ENCODE measurements around the gene CTNNBL1. TPM values are rescaled to one million over a fixed set of nuclear protein-coding genes. Genes with fewer than 3 reads are reported as not detected.

CTNNBL1 gene
- total and polyA plus RNA-seq, 4 donors = 27.7 to 41.9 (median 38.2) TPM

DNA sequence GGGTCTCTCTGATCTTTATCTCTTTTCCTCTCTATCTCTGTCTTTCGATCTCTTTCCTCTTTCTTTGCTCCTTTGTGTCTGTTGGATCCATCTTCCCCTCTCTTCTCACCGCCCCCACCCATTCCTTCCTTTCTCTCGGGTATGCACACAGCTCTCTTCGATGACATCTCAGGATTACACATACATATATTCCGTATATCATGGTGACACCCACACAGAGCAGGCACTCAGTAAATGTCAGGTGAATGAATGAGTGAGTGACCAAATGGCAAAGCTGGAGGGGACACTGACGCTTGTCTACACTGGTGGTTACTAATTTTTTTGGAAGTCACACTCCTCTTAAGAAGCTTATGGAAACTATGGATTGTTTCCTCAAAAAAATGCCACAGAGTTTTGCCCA, 219.0 kb downstream of the CTNNBL1 start:
- Histone ChIP-seq H3K27ac (ENCODE audit: low read depth, low read length) (peak overlapping the region; percentile 40), H3K9me3 (ENCODE audit: control insufficient read depth, insufficient read depth, low read length) (no peaks in the 10 kb centered on the region), H3K27me3 (ENCODE audit: control insufficient read depth, insufficient read depth, low read length) (peaks cover 2% of the 10 kb centered on the region), H3K4me1 (ENCODE audit: control insufficient read depth, insufficient read depth, low read length) (peaks cover 89% of the 10 kb centered on the region), H3K4me3 (ENCODE audit: low read depth, low read length) (no peak overlapping the region), H3K36me3 (ENCODE audit: control insufficient read depth, insufficient read depth, low read length) (peaks cover 7% of the 10 kb centered on the region)
- DNase-seq (ENCODE audit: low read depth in 4 of 6, low spot score in 6 of 6) = no peak
- 86% methylated on average over 2 of the region's 6 CpGs for WGBS (ENCODE audit: insufficient coverage)

GRCh38 chr20:37913567-37914366, 219.9 kb downstream of the CTNNBL1 start:
- Histone ChIP-seq H3K36me3 (ENCODE audit: control insufficient read depth, insufficient read depth, low read length) (peaks cover 7% of the 10 kb centered on the region), H3K27me3 (ENCODE audit: control insufficient read depth, insufficient read depth, low read length) (peaks cover 2% of the 10 kb centered on the region), H3K27ac (ENCODE audit: low read depth, low read length) (no peak overlapping the region), H3K9me3 (ENCODE audit: control insufficient read depth, insufficient read depth, low read length) (no peaks in the 10 kb centered on the region), H3K4me1 (ENCODE audit: control insufficient read depth, insufficient read depth, low read length) (peaks cover 87% of the 10 kb centered on the region), H3K4me3 (ENCODE audit: low read depth, low read length) (no peak overlapping the region)
- WGBS (ENCODE audit: insufficient coverage) = 38% methylated on average over 19 of the region's 19 CpGs
- no peak for DNase-seq (ENCODE audit: low read depth in 4 of 6, low spot score in 6 of 6)

- peaks cover 87% of the 10 kb centered on the region for H3K4me1 ChIP-seq (ENCODE audit: control insufficient read depth, insufficient read depth, low read length)
- peaks cover 2% of the 10 kb centered on the region for H3K27me3 ChIP-seq (ENCODE audit: control insufficient read depth, insufficient read depth, low read length)
- no peaks in the 10 kb centered on the region for H3K9me3 ChIP-seq (ENCODE audit: control insufficient read depth, insufficient read depth, low read length)
- H3K27ac ChIP-seq (ENCODE audit: low read depth, low read length) = peak overlapping the region; percentile 82
- DNase-seq (ENCODE audit: low read depth in 4 of 6, low spot score in 6 of 6) = no peak
- peak overlapping the region; percentile 38 for H3K4me3 ChIP-seq (ENCODE audit: low read depth, low read length)
- WGBS (ENCODE audit: insufficient coverage) = 13% methylated on average over 4 of the region's 5 CpGs
- H3K36me3 ChIP-seq (ENCODE audit: control insufficient read depth, insufficient read depth, low read length) = peaks cover 7% of the 10 kb centered on the region
Measured at GRCh38 chr20:37914367-37914671, 220.5 kb downstream of the CTNNBL1 start.

- peak in 2 of 6 donors; percentile 79 to 88 for DNase-seq (ENCODE audit: low read depth in 4 of 6, low spot score in 6 of 6)
- Histone ChIP-seq H3K36me3 (ENCODE audit: control insufficient read depth, insufficient read depth, low read length) (peaks cover 4% of the 10 kb centered on the region), H3K4me3 (ENCODE audit: low read depth, low read length) (peak overlapping the region; percentile 38), H3K9me3 (ENCODE audit: control insufficient read depth, insufficient read depth, low read length) (no peaks in the 10 kb centered on the region), H3K27me3 (ENCODE audit: control insufficient read depth, insufficient read depth, low read length) (peaks cover 2% of the 10 kb centered on the region), H3K4me1 (ENCODE audit: control insufficient read depth, insufficient read depth, low read length) (peaks cover 87% of the 10 kb centered on the region), H3K27ac (ENCODE audit: low read depth, low read length) (peak overlapping the region; percentile 82)
- 2% methylated on average over 25 of the region's 34 CpGs for WGBS (ENCODE audit: insufficient coverage)
Measured at GRCh38 chr20:37914672-37915433, 221.0 kb downstream of the CTNNBL1 start.

DNA sequence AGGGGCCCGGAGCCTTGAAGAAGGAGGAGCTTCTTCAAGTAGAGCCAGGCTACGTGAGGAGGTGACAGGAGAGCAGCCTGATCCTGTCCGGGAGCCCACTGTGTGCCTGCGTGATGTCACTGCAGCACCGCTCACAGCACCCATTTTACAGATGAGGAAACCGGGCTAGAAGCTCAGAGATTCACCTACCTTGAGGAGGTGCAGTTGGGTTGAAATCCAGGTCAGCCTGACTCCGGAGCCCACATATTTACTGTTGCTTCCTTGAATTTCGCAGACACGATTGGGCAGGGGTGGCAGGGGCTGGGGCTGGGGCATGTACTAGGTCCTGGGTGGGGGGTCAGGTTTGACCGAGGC, 221.6 kb downstream of the CTNNBL1 start:
- peaks cover 2% of the 10 kb centered on the region for H3K27me3 ChIP-seq (ENCODE audit: control insufficient read depth, insufficient read depth, low read length)
- peak overlapping the region; percentile 38 for H3K4me3 ChIP-seq (ENCODE audit: low read depth, low read length)
- 55% methylated on average over 5 of the region's 10 CpGs for WGBS (ENCODE audit: insufficient coverage)
- H3K36me3 ChIP-seq (ENCODE audit: control insufficient read depth, insufficient read depth, low read length) = peaks cover 6% of the 10 kb centered on the region
- peak overlapping the region; percentile 82 for H3K27ac ChIP-seq (ENCODE audit: low read depth, low read length)
- H3K4me1 ChIP-seq (ENCODE audit: control insufficient read depth, insufficient read depth, low read length) = peaks cover 87% of the 10 kb centered on the region
- DNase-seq (ENCODE audit: low read depth in 4 of 6, low spot score in 6 of 6) = no peak
- H3K9me3 ChIP-seq (ENCODE audit: control insufficient read depth, insufficient read depth, low read length) = no peaks in the 10 kb centered on the region

DNA sequence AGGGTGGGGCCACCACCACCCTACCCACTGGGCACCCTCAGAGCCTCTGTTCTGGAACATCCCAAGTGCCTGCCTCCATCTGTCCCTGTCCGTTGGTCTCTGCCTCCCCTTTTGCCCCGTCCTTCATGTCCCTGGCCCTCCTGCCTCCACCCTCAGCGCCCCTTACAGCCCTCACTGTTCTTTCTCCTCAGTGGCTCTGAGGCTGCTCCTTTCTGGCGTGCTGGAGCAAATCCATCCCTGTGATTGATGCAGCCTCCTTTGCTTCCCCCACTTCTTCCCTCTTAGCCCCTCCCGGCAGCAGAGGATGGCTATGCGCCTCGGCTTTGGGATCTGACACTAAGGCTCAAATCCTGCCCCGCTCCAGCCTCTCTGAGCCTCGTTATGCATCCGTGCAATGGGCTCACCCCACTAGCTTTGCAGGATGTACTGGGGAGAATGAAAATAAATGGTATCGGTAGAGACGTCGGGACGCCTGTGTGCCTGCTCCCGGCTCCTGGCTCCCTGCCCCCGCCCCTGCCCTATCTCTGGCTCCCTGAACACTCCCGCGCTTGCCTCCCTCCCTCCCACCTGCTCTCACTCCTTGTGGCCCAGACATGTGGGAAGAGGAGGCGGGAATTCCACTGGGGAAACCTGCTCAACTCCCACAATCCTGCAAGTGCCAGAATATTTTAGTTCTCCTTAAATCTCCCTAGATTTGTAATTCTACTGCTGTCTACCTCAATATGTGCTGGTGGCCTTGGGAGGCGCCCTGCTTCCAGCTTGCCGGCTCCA, 222.2 kb downstream of the CTNNBL1 start:
- peak in 2 of 6 donors; percentile 66 to 71 for DNase-seq (ENCODE audit: low read depth in 4 of 6, low spot score in 6 of 6)
- Histone ChIP-seq H3K36me3 (ENCODE audit: control insufficient read depth, insufficient read depth, low read length) (peaks cover 7% of the 10 kb centered on the region), H3K27me3 (ENCODE audit: control insufficient read depth, insufficient read depth, low read length) (peaks cover 2% of the 10 kb centered on the region), H3K4me1 (ENCODE audit: control insufficient read depth, insufficient read depth, low read length) (peaks cover 87% of the 10 kb centered on the region), H3K4me3 (ENCODE audit: low read depth, low read length) (no peak overlapping the region), H3K27ac (ENCODE audit: low read depth, low read length) (peak overlapping the region; percentile 82), H3K9me3 (ENCODE audit: control insufficient read depth, insufficient read depth, low read length) (no peaks in the 10 kb centered on the region)
- WGBS (ENCODE audit: insufficient coverage) = 17% methylated on average over 11 of the region's 21 CpGs

DNA sequence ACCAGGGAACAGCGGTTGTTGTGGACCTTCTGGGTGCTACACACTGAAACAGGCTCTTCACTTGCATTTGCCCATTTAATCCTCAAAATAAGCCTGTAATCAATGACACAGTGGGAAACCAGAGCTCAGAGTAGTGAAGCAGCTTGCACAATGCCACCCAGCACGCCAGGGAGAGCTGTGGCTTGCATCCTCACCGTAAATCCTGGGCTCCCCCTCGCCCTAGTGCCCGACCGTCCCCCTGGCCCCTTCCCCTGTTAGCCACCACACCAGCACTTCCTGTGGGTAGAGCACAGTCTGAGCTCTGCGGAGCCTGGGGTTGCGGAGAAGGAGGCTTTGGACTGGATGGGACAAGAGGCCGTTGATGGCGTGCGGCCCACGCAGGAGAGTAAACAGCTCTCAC, 223.6 kb downstream of the CTNNBL1 start:
- DNase-seq (ENCODE audit: low read depth in 4 of 6, low spot score in 6 of 6) = no peak
- Histone ChIP-seq H3K27ac (ENCODE audit: low read depth, low read length) (no peak overlapping the region), H3K9me3 (ENCODE audit: control insufficient read depth, insufficient read depth, low read length) (no peaks in the 10 kb centered on the region), H3K4me3 (ENCODE audit: low read depth, low read length) (no peak overlapping the region), H3K27me3 (ENCODE audit: control insufficient read depth, insufficient read depth, low read length) (peaks cover 2% of the 10 kb centered on the region), H3K36me3 (ENCODE audit: control insufficient read depth, insufficient read depth, low read length) (peaks cover 7% of the 10 kb centered on the region), H3K4me1 (ENCODE audit: control insufficient read depth, insufficient read depth, low read length) (peaks cover 72% of the 10 kb centered on the region)
- 33% methylated on average over 2 of the region's 12 CpGs for WGBS (ENCODE audit: insufficient coverage)

DNA sequence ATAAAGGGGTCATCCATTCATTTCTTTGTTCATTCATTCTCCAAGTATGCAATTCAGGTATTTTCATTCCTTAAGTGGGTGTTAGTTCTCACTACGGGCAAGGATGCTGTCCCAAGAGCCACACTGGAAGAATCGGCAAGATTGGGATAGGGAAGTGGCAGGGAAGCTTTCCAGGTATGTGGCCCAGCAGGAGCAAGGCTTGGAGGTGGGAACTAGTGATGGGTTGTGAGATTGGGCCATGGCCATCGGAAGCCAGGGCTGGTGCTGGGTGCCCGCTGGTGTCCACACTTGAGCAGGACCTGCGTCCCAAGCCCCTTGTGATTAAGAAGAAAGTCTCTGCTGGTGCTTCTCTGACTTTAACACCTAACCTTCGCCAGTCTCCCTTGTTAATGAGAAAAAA, 224.2 kb downstream of the CTNNBL1 start:
- 86% methylated on average over 5 of the region's 6 CpGs for WGBS (ENCODE audit: insufficient coverage)
- peaks cover 68% of the 10 kb centered on the region for H3K4me1 ChIP-seq (ENCODE audit: control insufficient read depth, insufficient read depth, low read length)
- no peaks in the 10 kb centered on the region for H3K9me3 ChIP-seq (ENCODE audit: control insufficient read depth, insufficient read depth, low read length)
- H3K27me3 ChIP-seq (ENCODE audit: control insufficient read depth, insufficient read depth, low read length) = peaks cover 2% of the 10 kb centered on the region
- no peak overlapping the region for H3K4me3 ChIP-seq (ENCODE audit: low read depth, low read length)
- peaks cover 7% of the 10 kb centered on the region for H3K36me3 ChIP-seq (ENCODE audit: control insufficient read depth, insufficient read depth, low read length)
- DNase-seq (ENCODE audit: low read depth in 4 of 6, low spot score in 6 of 6) = no peak
- no peak overlapping the region for H3K27ac ChIP-seq (ENCODE audit: low read depth, low read length)

DNA sequence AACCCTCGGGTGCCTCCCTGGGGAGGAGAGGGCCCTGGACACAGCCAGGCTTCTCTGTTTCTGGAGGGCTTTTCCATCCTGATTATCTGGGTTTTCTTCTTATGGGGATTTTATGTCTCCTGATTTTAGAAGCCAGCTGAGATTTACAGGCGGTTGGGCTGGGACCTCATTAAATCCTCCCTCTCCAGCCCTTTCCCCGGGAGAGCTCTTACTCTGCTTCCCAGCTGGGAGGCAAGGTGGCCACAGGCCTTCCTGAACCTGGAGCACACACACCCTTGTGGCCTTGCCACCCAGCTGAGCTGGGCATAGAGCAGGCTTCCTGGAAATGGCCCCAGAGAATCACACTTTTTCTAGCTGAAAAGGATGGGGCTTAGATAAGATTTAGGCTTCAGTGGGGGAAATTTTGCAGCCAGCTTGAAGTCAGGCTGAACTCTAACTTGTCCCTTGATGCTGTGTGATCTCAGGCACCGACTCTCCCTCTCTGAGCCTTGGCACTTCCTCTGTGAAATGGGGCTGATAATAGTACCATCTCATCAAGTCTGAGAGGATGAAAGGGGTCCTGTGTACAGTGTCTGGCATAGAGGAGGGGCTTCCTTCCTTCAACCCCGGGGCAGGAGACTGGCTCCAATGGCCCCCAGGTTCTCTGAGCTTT, 225.7 kb downstream of the CTNNBL1 start:
- WGBS (ENCODE audit: insufficient coverage) = 14% methylated on average over 2 of the region's 5 CpGs
- peaks cover 56% of the 10 kb centered on the region for H3K4me1 ChIP-seq (ENCODE audit: control insufficient read depth, insufficient read depth, low read length)
- H3K4me3 ChIP-seq (ENCODE audit: low read depth, low read length) = no peak overlapping the region
- DNase-seq (ENCODE audit: low read depth in 4 of 6, low spot score in 6 of 6) = no peak
- H3K27ac ChIP-seq (ENCODE audit: low read depth, low read length) = no peak overlapping the region
- no peaks in the 10 kb centered on the region for H3K9me3 ChIP-seq (ENCODE audit: control insufficient read depth, insufficient read depth, low read length)
- peaks cover 3% of the 10 kb centered on the region for H3K36me3 ChIP-seq (ENCODE audit: control insufficient read depth, insufficient read depth, low read length)
- peaks cover 2% of the 10 kb centered on the region for H3K27me3 ChIP-seq (ENCODE audit: control insufficient read depth, insufficient read depth, low read length)

Measured in spinal cord (tissue), 10 donors.